GM12878 (cell line): ENCODE results near the gene AMDHD2. TPM values are rescaled to one million over a fixed set of nuclear protein-coding genes. Genes with fewer than 3 reads are reported as not detected.

Experiments
- ATAC-seq: fragments of 200-7000 bp; cut with Tn5 transposase; 3 replicates; pipeline ENCODE4 v1.9.1; 2020; ENCODE audit warnings: mild to moderate bottlenecking, moderate library complexity
- BruUV-seq: library from RNA; stranded (reverse); fragments of 400-500 nt; replicated peaks from 2 replicates; lab custom pipeline; 2021; lab: Mats Ljungman, UMichigan
- CTCF ChIA-PET: fragments of 300-600 bp; sonication (Branson Sonifier 250); formaldehyde crosslinking; extraction: SDS; loops from one replicate; lab custom pipeline; 2021; ENCODE audit warnings: inconsistent platforms; lab: Yijun Ruan, JAX
- POLR2A ChIA-PET: fragments of 350-600 bp; formaldehyde crosslinking; extraction: SDS; loops from one replicate; lab custom pipeline; 2021; ENCODE audit warnings: inconsistent platforms; lab: Charles Lee
- RAD21 ChIA-PET: fragments of 300-600 bp; sonication (Branson Sonifier 250); formaldehyde crosslinking; loops from one replicate; lab custom pipeline; 2023; ENCODE audit warnings: antibody characterized with exemption; ENCODE audit not compliant: unreplicated experiment; lab: Charles Lee
- SMC1A ChIA-PET: fragments of 300-600 bp; sonication (Branson Sonifier 250); formaldehyde crosslinking; loops from one replicate; lab custom pipeline; 2023; ENCODE audit not compliant: unreplicated experiment, uncharacterized antibody; lab: Charles Lee
- DNase-seq: peaks from one replicate; pipeline ENCODE4 v3.0.0-alpha.2; 2011; ENCODE audit warnings: low read depth, low spot score
- FAIRE-seq: peaks from 3 replicates; lab custom pipeline; 2011; peaks lifted over from hg19 to GRCh38; lab: Jason Lieb, UNC
- H2AFZ ChIP-seq: 2 replicates; pipeline ENCODE4 v1.6.0; 2011; ENCODE audit warnings: low read depth, low read length, control low read depth; ENCODE audit not compliant: control insufficient read depth
- H3K27ac ChIP-seq: 2 replicates; pipeline ENCODE4 v1.5.1; 2011; ENCODE audit warnings: control low read depth; ENCODE audit not compliant: control insufficient read depth, insufficient read depth
- H3K27me3 ChIP-seq, 2 experiments: replicated peaks in 1 of 2; 2 replicates each; pipeline versions ENCODE4 v1.6.0 to v1.6.1; 2011; ENCODE audit warnings: low read length in 1 of 2; ENCODE audit not compliant: control insufficient read depth in 2 of 2, insufficient read depth in 2 of 2
- H3K36me3 ChIP-seq, 2 experiments: 2 replicates each; pipeline ENCODE4 v1.5.1; 2011; ENCODE audit warnings: low read length in 1 of 2; ENCODE audit not compliant: control insufficient read depth in 2 of 2, insufficient read depth in 2 of 2
- H3K4me1 ChIP-seq: 2 replicates; pipeline ENCODE4 v1.6.1; 2011; ENCODE audit warnings: mild to moderate bottlenecking, low read length, moderate library complexity, mixed read lengths; ENCODE audit not compliant: control insufficient read depth, insufficient read depth
- H3K4me2 ChIP-seq: 2 replicates; pipeline ENCODE4 v1.6.0; 2011; ENCODE audit warnings: control low read depth; ENCODE audit not compliant: control insufficient read depth, insufficient read depth
- H3K4me3 ChIP-seq: fragments of 200-600 bp; sonication (generic); 2 replicates; pipeline ENCODE4 v1.5.1; 2016
- H3K79me2 ChIP-seq: 2 replicates; pipeline ENCODE4 v1.6.0; 2011; ENCODE audit warnings: low read length; ENCODE audit not compliant: control insufficient read depth, insufficient read depth
- H3K9ac ChIP-seq: 2 replicates; pipeline ENCODE4 v1.8.0; 2011; ENCODE audit warnings: low read length, control low read depth, mixed read lengths; ENCODE audit not compliant: control insufficient read depth, insufficient read depth
- H3K9me3 ChIP-seq: replicated peaks from 3 replicates; pipeline ENCODE4 v1.5.1; 2011; ENCODE audit warnings: mild to moderate bottlenecking, low read length; ENCODE audit not compliant: control insufficient read depth, insufficient read depth
- H4K20me1 ChIP-seq: 2 replicates; pipeline ENCODE4 v1.6.0; 2011; ENCODE audit not compliant: control insufficient read depth, insufficient read depth
- ATF2 ChIP-seq: IDR thresholded peaks from 2 replicates; pipeline ENCODE4 v1.6.1; 2012; ENCODE audit warnings: low read length, inconsistent platforms
- BCL11A ChIP-seq: IDR thresholded peaks from 2 replicates; pipeline ENCODE4 v1.6.1; 2011; ENCODE audit warnings: low read depth, low read length
- BCL3 ChIP-seq: IDR thresholded peaks from 2 replicates; pipeline ENCODE4 v1.6.1; 2011; ENCODE audit warnings: borderline replicate concordance, low read depth, mild to moderate bottlenecking, moderate library complexity, low read length; ENCODE audit not compliant: insufficient read depth, poor library complexity, severe bottlenecking
- BMI1 ChIP-seq: fragments of 450-650 bp; IDR thresholded peaks from 2 replicates; pipeline ENCODE4 v1.6.1; 2016; ENCODE audit warnings: mild to moderate bottlenecking, moderate library complexity, borderline replicate concordance
- CBFB ChIP-seq: IDR thresholded peaks from 2 replicates; pipeline ENCODE4 v1.6.1; 2016; ENCODE audit warnings: antibody characterized with exemption, low read depth
- CEBPB ChIP-seq, 2 experiments: fragments of 150-350 bp in 1 of 2; IDR thresholded peaks; 2 replicates each; pipeline ENCODE4 v1.6.1; 2012 to 2014; ENCODE audit warnings: low read depth in 2 of 2, low read length in 2 of 2, borderline replicate concordance in 1 of 2, inconsistent platforms in 1 of 2
- DPF2 ChIP-seq: fragments of 450-650 bp; IDR thresholded peaks from 2 replicates; pipeline ENCODE4 v1.6.1; 2017; ENCODE audit warnings: mild to moderate bottlenecking
- GATAD2B ChIP-seq: fragments of 450-650 bp; conservative IDR thresholded peaks from 2 replicates; pipeline ENCODE4 v1.6.1; 2017; ENCODE audit warnings: low read depth, mild to moderate bottlenecking, moderate library complexity
- HDAC2 ChIP-seq: fragments of 200-600 bp; sonication (generic); IDR thresholded peaks from 2 replicates; pipeline ENCODE4 v1.6.1; 2017
- MEF2B ChIP-seq: fragments of 450-650 bp; IDR thresholded peaks from 2 replicates; pipeline ENCODE4 v1.6.1; 2018; ENCODE audit warnings: mild to moderate bottlenecking, moderate library complexity; ENCODE audit not compliant: partially characterized antibody, poor library complexity, severe bottlenecking
- MTA3 ChIP-seq: IDR thresholded peaks from 2 replicates; pipeline ENCODE4 v1.6.1; 2012; ENCODE audit warnings: low read length, inconsistent platforms, borderline replicate concordance
- MXI1 ChIP-seq: fragments of 150-350 bp; IDR thresholded peaks from 2 replicates; pipeline ENCODE4 v1.6.1; 2011; ENCODE audit warnings: low read depth, mild to moderate bottlenecking, inconsistent platforms, low read length, improper control_type of control experiment
- RCOR1 ChIP-seq: conservative IDR thresholded peaks from 2 replicates; pipeline ENCODE4 v1.6.1; 2012; ENCODE audit warnings: low read depth, low read length, improper control_type of control experiment
- SREBF1 ChIP-seq: IDR thresholded peaks from 2 replicates; pipeline ENCODE4 v1.6.1; 2012; ENCODE audit warnings: mild to moderate bottlenecking, low read length
- SRF ChIP-seq, 2 experiments: IDR thresholded peaks; 2 replicates each; pipeline ENCODE4 v1.6.1; 2011; ENCODE audit warnings: low read depth in 2 of 2, low read length in 2 of 2, mild to moderate bottlenecking in 1 of 2, moderate library complexity in 1 of 2
- TCF12 ChIP-seq: IDR thresholded peaks from 2 replicates; pipeline ENCODE4 v1.6.1; 2011; ENCODE audit warnings: low read depth, mild to moderate bottlenecking, low read length
- WGBS: methylation state at CpG from one replicate; pipeline ENCODE4 v1.1.6; 2016; ENCODE audit warnings: low lambda C conversion rate; ENCODE audit not compliant: insufficient replicate concordance, insufficient coverage; ENCODE audit errors: missing lambda C conversion rate; 5-methylcytosine and 5-hydroxymethylcytosine counted together
- in situ Hi-C: fragments of 300-500 bp; cut with MboI; formaldehyde crosslinking; loops from 9 replicates; pipeline ENCODE4 v1.14.3; 2018; ENCODE audit warnings: mixed read lengths
- intact Hi-C: fragments of 100-400 bp; cut with micrococcal nuclease; formaldehyde crosslinking; loops from one replicate; pipeline ENCODE4 v1.14.2; 2022; ENCODE audit not compliant: unreplicated experiment
- polyA plus RNA-seq, 11 experiments: library from polyadenylated mRNA; depleted of rRNA in 4 of 11; unstranded in 6 of 11; stranded (reverse) in 5 of 11; fragments of >200 nt; fragmentation: Nextera tagmentation in 4 of 11; fragmentation: Illumina TruSeq in 1 of 11; extraction: Ambion mirVana in 4 of 11; extraction: Trizol in 1 of 11; gene quantifications; 1 replicate in 1 of 11; 2 replicates in 10 of 11; pipeline versions ENCODE4 v1.2.1 to v1.2.3, GENCODE V29; 2011 to 2016; ENCODE audit warnings: inconsistent platforms in 2 of 11, missing spikeins in 2 of 11, low read depth in 1 of 11
- total RNA-seq, 4 experiments: library from RNA; depleted of rRNA in 3 of 4; stranded (reverse); fragments of >200 nt in 3 of 4; fragmentation: Illumina TruSeq in 1 of 4; extraction: Trizol in 1 of 4; gene quantifications; 2 replicates each; pipeline versions ENCODE4 v1.2.1 to v1.2.3, GENCODE V29; 2013 to 2021
- TF ChIP-seq, protein P1 (sequence below): IDR thresholded peaks from 2 replicates; pipeline ENCODE4 v1.6.1; 2011; ENCODE audit warnings: low read depth, low read length, improper control_type of control experiment, borderline replicate concordance

The AMDHD2 gene
- total and polyA plus RNA-seq, 10 of the 15 experiments (the other 5 are each of a cell fraction or from before 2014, with no cell fraction given), result 0.60 to 41.8 (median 24.3) TPM; not detected in 1

GRCh38 chr16:2480948-2481347 is 39.2 kb upstream of the AMDHD2 start:
- DNase-seq (no peak), ATAC-seq (no peak)
- ChIA-PET POLR2A (no interaction called here), CTCF (no interaction called here), RAD21 (no interaction called here)
- Histone ChIP-seq H2AFZ (no peak overlapping the region), H3K4me1 (no peaks in the 10 kb centered on the region), H3K79me2 (no peaks in the 10 kb centered on the region), H3K9me3 (no peaks in the 10 kb centered on the region), H3K4me2 (no peak overlapping the region)
- in situ Hi-C loops (no loop called here), intact Hi-C loops (no loop called here)
- 98% methylated on average over 12 of the region's 12 CpGs for WGBS
- no peak for TF ChIP-seq BMI1
- TF ChIP-seq SREBF1, result no peak
- TF ChIP-seq SRF (IDR thresholded peaks at IDR 0.05; ENCODE audit: low read depth in 2 of 2, low read length in 2 of 2), result no peak
- no peak for TF ChIP-seq MXI1
- TF ChIP-seq HDAC2, result no peak
- no peak for TF ChIP-seq BCL3
- TF ChIP-seq DPF2, result no peak
- TF ChIP-seq, all 136 proteins: peak for 0
- Histone ChIP-seq H3K27ac (no peak overlapping the region), H3K27me3 (no peaks in the 10 kb centered on the region), H3K36me3 (no peaks in the 10 kb centered on the region), H3K4me3 (no peak overlapping the region), H3K9ac (no peak overlapping the region), H4K20me1 (no peaks in the 10 kb centered on the region)
- FAIRE-seq, result no peak
- no TSS peak for BruUV-seq
- SMC1A ChIA-PET, result no interaction called here

DNA sequence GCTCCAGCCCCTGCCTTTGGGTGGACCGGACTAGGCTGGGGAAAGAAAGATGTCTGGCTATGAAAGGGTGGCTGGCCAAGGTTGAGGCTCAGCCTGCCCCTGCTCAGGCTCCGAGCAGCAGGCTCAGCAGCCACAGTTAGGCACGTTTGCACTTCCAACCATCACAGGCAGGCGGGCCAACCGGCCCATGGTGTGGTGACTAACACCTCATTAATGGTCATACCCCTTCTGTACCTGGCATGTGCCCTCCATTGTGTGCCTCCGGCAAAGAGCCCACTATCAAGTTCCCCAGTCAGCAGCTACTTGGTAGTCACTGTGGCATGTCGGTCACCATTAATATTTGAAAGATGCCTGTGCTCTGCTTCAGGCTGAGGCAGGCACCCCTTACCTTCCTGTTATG is 38.5 kb upstream of the AMDHD2 start:
- no peaks in the 10 kb centered on the region for H4K20me1 ChIP-seq
- H3K9me3 ChIP-seq, result no peaks in the 10 kb centered on the region
- H3K79me2 ChIP-seq, result no peaks in the 10 kb centered on the region
- POLR2A ChIA-PET, result no interaction called here
- DNase-seq (no peak), ATAC-seq (no peak), FAIRE-seq (no peak)
- H3K36me3 ChIP-seq, result no peaks in the 10 kb centered on the region
- no peak overlapping the region for H3K27ac ChIP-seq
- no peak overlapping the region for H3K4me2 ChIP-seq
- no peaks in the 10 kb centered on the region for H3K27me3 ChIP-seq
- in situ Hi-C loops (no loop called here), intact Hi-C loops (no loop called here)
- no TSS peak for BruUV-seq
- H3K9ac ChIP-seq, result no peak overlapping the region
- H2AFZ ChIP-seq, result no peak overlapping the region
- SMC1A ChIA-PET, result no interaction called here
- CTCF ChIA-PET, result no interaction called here
- no peak overlapping the region for H3K4me3 ChIP-seq
- peaks cover 3% of the 10 kb centered on the region for H3K4me1 ChIP-seq
- RAD21 ChIA-PET, result no interaction called here
- WGBS, result 88% methylated on average over 7 of the region's 7 CpGs
- TF ChIP-seq CBFB, result no peak
- TF ChIP-seq ATF2, result no peak
- no peak for TF ChIP-seq TCF12
- no peak for TF ChIP-seq MTA3
- TF ChIP-seq GATAD2B, result no peak
- no peak for TF ChIP-seq MEF2B
- TF ChIP-seq RCOR1, result no peak
- TF ChIP-seq, protein P1, sequence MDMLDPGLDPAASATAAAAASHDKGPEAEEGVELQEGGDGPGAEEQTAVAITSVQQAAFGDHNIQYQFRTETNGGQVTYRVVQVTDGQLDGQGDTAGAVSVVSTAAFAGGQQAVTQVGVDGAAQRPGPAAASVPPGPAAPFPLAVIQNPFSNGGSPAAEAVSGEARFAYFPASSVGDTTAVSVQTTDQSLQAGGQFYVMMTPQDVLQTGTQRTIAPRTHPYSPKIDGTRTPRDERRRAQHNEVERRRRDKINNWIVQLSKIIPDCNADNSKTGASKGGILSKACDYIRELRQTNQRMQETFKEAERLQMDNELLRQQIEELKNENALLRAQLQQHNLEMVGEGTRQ, result no peak
- TF ChIP-seq BCL11A, result no peak
- TF ChIP-seq CEBPB (IDR thresholded peaks at IDR 0.05; ENCODE audit: borderline replicate concordance in 1 of 2, low read depth in 2 of 2, low read length in 2 of 2), result no peak
